KMS-11 (cell line): ENCODE measurements around the gene SEC24B.

Experiments used
- H2AFZ ChIP-seq: fragments of 200-600 bp; sonication (generic); 2 replicates; pipeline ENCODE4 v1.6.1; 2016; ENCODE audit warnings: antibody characterized with exemption, mixed run types, low read depth
- H3K27ac ChIP-seq: fragments of 200-600 bp; sonication (generic); 2 replicates; pipeline ENCODE4 v1.6.1; 2016; ENCODE audit warnings: mild to moderate bottlenecking, mixed run types
- H3K27me3 ChIP-seq: fragments of 200-600 bp; sonication (generic); 2 replicates; pipeline ENCODE4 v1.6.1; 2017; ENCODE audit warnings: mild to moderate bottlenecking, low read depth, mixed run types, moderate library complexity; ENCODE audit not compliant: insufficient read depth
- H3K36me3 ChIP-seq: fragments of 200-600 bp; sonication (generic); 2 replicates; pipeline ENCODE4 v1.6.1; 2017; ENCODE audit warnings: mild to moderate bottlenecking, mixed run types; ENCODE audit not compliant: insufficient read depth
- H3K4me1 ChIP-seq: fragments of 200-600 bp; sonication (generic); 2 replicates; pipeline ENCODE4 v1.6.1; 2016; ENCODE audit warnings: mild to moderate bottlenecking, low read depth, mixed run types; ENCODE audit not compliant: poor library complexity, severe bottlenecking
- H3K4me2 ChIP-seq: fragments of 200-600 bp; sonication (generic); 2 replicates; pipeline ENCODE4 v1.7.0; 2016; ENCODE audit warnings: mild to moderate bottlenecking, mixed run types
- H3K4me3 ChIP-seq: fragments of 200-600 bp; sonication (generic); IDR thresholded peaks from 2 replicates; pipeline ENCODE4 v1.6.1; 2017; ENCODE audit warnings: low read depth, low read length, mixed read lengths; ENCODE audit not compliant: insufficient read depth
- H3K79me2 ChIP-seq: fragments of 200-600 bp; sonication (generic); 2 replicates; pipeline ENCODE4 v1.6.1; 2016; ENCODE audit warnings: low read depth, mixed run types; ENCODE audit not compliant: insufficient read depth
- H3K9ac ChIP-seq: fragments of 200-600 bp; sonication (generic); 2 replicates; pipeline ENCODE4 v1.6.1; 2016; ENCODE audit warnings: mild to moderate bottlenecking, mixed run types
- H4K20me1 ChIP-seq: fragments of 200-600 bp; sonication (generic); 2 replicates; pipeline ENCODE4 v1.6.1; 2016; ENCODE audit warnings: mild to moderate bottlenecking, mixed run types; ENCODE audit not compliant: insufficient read depth
- TF ChIP-seq, protein P1 (sequence below): fragments of 200-600 bp; sonication (generic); conservative IDR thresholded peaks from 2 replicates; pipeline ENCODE4 v1.6.1; 2017; ENCODE audit warnings: low read depth, mild to moderate bottlenecking, antibody characterized with exemption, low read length, moderate library complexity, mixed read lengths

SEC24B gene

GRCh38 chr4:109494563-109494962 lies 60.9 kb downstream of the SEC24B start:
- TF ChIP-seq, protein P1, sequence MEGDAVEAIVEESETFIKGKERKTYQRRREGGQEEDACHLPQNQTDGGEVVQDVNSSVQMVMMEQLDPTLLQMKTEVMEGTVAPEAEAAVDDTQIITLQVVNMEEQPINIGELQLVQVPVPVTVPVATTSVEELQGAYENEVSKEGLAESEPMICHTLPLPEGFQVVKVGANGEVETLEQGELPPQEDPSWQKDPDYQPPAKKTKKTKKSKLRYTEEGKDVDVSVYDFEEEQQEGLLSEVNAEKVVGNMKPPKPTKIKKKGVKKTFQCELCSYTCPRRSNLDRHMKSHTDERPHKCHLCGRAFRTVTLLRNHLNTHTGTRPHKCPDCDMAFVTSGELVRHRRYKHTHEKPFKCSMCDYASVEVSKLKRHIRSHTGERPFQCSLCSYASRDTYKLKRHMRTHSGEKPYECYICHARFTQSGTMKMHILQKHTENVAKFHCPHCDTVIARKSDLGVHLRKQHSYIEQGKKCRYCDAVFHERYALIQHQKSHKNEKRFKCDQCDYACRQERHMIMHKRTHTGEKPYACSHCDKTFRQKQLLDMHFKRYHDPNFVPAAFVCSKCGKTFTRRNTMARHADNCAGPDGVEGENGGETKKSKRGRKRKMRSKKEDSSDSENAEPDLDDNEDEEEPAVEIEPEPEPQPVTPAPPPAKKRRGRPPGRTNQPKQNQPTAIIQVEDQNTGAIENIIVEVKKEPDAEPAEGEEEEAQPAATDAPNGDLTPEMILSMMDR, result no peak
- H3K36me3 ChIP-seq, result peaks cover 7% of the 10 kb centered on the region; the same call in 1 of the 2 replicates
- H3K79me2 ChIP-seq, result no peaks in the 10 kb centered on the region
- no peaks in the 10 kb centered on the region for H3K27me3 ChIP-seq
- H3K27ac ChIP-seq, result no peak overlapping the region
- H3K9ac ChIP-seq, result no peak overlapping the region
- H3K4me1 ChIP-seq, result no peaks in the 10 kb centered on the region
- no peak overlapping the region for H3K4me3 ChIP-seq
- H2AFZ ChIP-seq, result no peak overlapping the region
- H4K20me1 ChIP-seq, result no peaks in the 10 kb centered on the region
- no peak overlapping the region for H3K4me2 ChIP-seq

DNA sequence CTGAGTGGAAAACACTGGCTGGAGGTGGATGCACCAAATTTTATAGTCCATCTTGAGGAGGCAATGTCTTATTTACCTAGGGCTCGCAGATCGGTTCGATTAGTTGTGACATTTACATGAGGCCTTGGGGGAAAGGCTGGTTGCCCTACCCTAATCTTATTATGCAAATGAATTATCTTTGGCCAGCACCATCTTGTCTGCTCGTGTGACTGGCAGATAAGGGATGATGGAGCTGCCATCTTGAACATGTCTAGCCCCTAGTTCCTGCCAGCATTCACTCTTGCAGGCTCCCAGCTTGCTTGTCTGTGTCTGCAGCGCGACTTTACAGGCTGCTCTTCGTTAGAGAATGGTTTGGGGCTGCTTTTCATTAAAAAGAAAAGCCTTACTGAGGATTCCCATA lies 61.9 kb downstream of the SEC24B start:
- Histone ChIP-seq H3K4me3 (no peak overlapping the region), H3K36me3 (peaks cover 7% of the 10 kb centered on the region; the same call in 1 of the 2 replicates), H3K9ac (no peak overlapping the region), H2AFZ (no peak overlapping the region), H3K4me2 (no peak overlapping the region), H3K79me2 (no peaks in the 10 kb centered on the region), H3K27ac (no peak overlapping the region), H3K27me3 (no peaks in the 10 kb centered on the region), H4K20me1 (no peaks in the 10 kb centered on the region), H3K4me1 (no peaks in the 10 kb centered on the region)
- TF ChIP-seq, protein P1, result no peak

GRCh38 chr4:109496875-109497274 lies 63.3 kb downstream of the SEC24B start:
- peaks cover 5% of the 10 kb centered on the region; the same call in 1 of the 2 replicates for H3K36me3 ChIP-seq
- H4K20me1 ChIP-seq, result no peaks in the 10 kb centered on the region
- H3K27me3 ChIP-seq, result no peaks in the 10 kb centered on the region
- TF ChIP-seq, protein P1, result no peak
- H2AFZ ChIP-seq, result no peak overlapping the region
- no peaks in the 10 kb centered on the region for H3K79me2 ChIP-seq
- H3K9ac ChIP-seq, result no peak overlapping the region
- H3K4me1 ChIP-seq, result no peaks in the 10 kb centered on the region
- no peak overlapping the region for H3K27ac ChIP-seq
- H3K4me3 ChIP-seq, result no peak overlapping the region
- no peak overlapping the region for H3K4me2 ChIP-seq

DNA sequence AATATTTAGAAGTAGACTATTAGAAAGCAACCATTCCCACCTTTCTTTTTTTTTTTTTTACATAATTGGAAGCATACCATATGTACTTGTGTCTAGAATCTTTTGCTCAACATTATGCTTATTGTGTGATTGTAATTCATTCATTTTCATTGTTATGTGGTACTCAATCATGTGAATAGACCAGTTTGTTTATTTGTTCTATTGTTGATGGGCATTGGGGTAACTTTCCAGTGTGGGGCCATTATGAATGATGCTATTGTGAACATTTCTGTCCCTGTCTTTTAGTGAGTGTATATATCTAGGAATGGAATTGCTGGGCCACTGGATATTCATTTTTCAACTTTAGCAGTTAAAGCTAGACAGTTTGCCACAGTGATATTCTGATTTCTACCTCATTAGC lies 63.9 kb downstream of the SEC24B start:
- no peak overlapping the region for H3K9ac ChIP-seq
- no peak overlapping the region for H3K27ac ChIP-seq
- H3K27me3 ChIP-seq, result no peaks in the 10 kb centered on the region
- H4K20me1 ChIP-seq, result no peaks in the 10 kb centered on the region
- no peak overlapping the region for H2AFZ ChIP-seq
- H3K4me3 ChIP-seq, result no peak overlapping the region
- H3K4me2 ChIP-seq, result no peak overlapping the region
- H3K36me3 ChIP-seq, result 0 out of 2 replicates have a peak, but pooled peaks cover 3% of the 10 kb centered on the region
- TF ChIP-seq, protein P1, result no peak
- no peaks in the 10 kb centered on the region for H3K79me2 ChIP-seq
- H3K4me1 ChIP-seq, result no peaks in the 10 kb centered on the region
